Caco-2 (cell line): ENCODE data around the gene SCAP. TPM values are rescaled to one million over a fixed set of nuclear protein-coding genes. Genes with fewer than 3 reads are reported as not detected.
A peak's percentile ranks its signal among the peaks of the same experiment; 100 is the strongest.

Experiments
- BruUV-seq: library from RNA; stranded (reverse); fragments of 400-500 nt; replicated peaks from 2 replicates; lab custom pipeline; 2021; lab: Mats Ljungman, UMichigan
- CTCF ChIA-PET: fragments of 300-600 bp; sonication (Branson Sonifier 250); formaldehyde crosslinking; loops from one replicate; lab custom pipeline; 2022; ENCODE audit warnings: antibody characterized with exemption; lab: Charles Lee
- POLR2A ChIA-PET: fragments of 300-600 bp; sonication (Branson Sonifier 250); formaldehyde crosslinking; loops from one replicate; lab custom pipeline; 2022; ENCODE audit warnings: antibody characterized with exemption; lab: Charles Lee
- DNase-seq, 2 experiments: peaks; one replicate each; pipeline versions ENCODE4 v3.0.0 to v3.0.0-alpha.2; 2020 to 2022
- H3K27me3 ChIP-seq: replicated peaks from 2 replicates; pipeline ENCODE4 v1.6.0; 2011; ENCODE audit warnings: low read length; ENCODE audit not compliant: control insufficient read depth, insufficient read depth
- H3K36me3 ChIP-seq: 2 replicates; pipeline ENCODE4 v1.5.1; 2011; ENCODE audit warnings: low read length; ENCODE audit not compliant: control insufficient read depth, insufficient read depth
- H3K4me1 ChIP-seq: fragments of 250-450 bp; sonication (Bioruptor Pico); 2 replicates; pipeline ENCODE4 v1.5.1; 2020; ENCODE audit warnings: mild to moderate bottlenecking
- H3K4me3 ChIP-seq: 2 replicates; pipeline ENCODE4 v1.5.1; 2011; ENCODE audit warnings: low read depth, mild to moderate bottlenecking, control low read depth, low read length
- H3K9me3 ChIP-seq: fragments of 250-450 bp; sonication (Bioruptor Pico); 2 replicates; pipeline ENCODE4 v1.5.1; 2020; ENCODE audit warnings: mild to moderate bottlenecking, moderate library complexity
- H3K27ac Mint-ChIP-seq: one replicate; pipeline ENCODE4 v1.8.0; 2022; ENCODE audit warnings: mixed read lengths; ENCODE audit not compliant: unreplicated experiment
- H3K27me3 Mint-ChIP-seq: one replicate; pipeline ENCODE4 v1.8.0; 2022; ENCODE audit warnings: mixed read lengths; ENCODE audit not compliant: insufficient read depth, unreplicated experiment
- H3K36me3 Mint-ChIP-seq: one replicate; pipeline ENCODE4 v1.8.0; 2022; ENCODE audit warnings: mild to moderate bottlenecking, mixed read lengths; ENCODE audit not compliant: insufficient read depth, unreplicated experiment
- H3K4me1 Mint-ChIP-seq: one replicate; pipeline ENCODE4 v1.8.0; 2022; ENCODE audit warnings: low read depth, mixed read lengths; ENCODE audit not compliant: unreplicated experiment
- H3K4me3 Mint-ChIP-seq: one replicate; pipeline ENCODE4 v1.8.0; 2022; ENCODE audit warnings: mild to moderate bottlenecking, moderate library complexity, mixed read lengths; ENCODE audit not compliant: unreplicated experiment
- H3K9me3 Mint-ChIP-seq: one replicate; pipeline ENCODE4 v1.8.0; 2022; ENCODE audit warnings: mixed read lengths; ENCODE audit not compliant: unreplicated experiment
- intact Hi-C: fragments of 100-400 bp; cut with micrococcal nuclease; formaldehyde crosslinking; loops from one replicate; pipeline ENCODE4 v1.10.0; 2022; ENCODE audit not compliant: unreplicated experiment
- total RNA-seq: library from RNA; stranded (reverse); gene quantifications from 2 replicates; pipeline ENCODE4 v1.2.3, GENCODE V29; 2022
- TF ChIP-seq, protein P1 (sequence below), 2 experiments: fragments of 200-600 bp in 1 of 2; IDR thresholded peaks; 1 replicate in 1 of 2; 2 replicates in 1 of 2; pipeline versions ENCODE4 v1.5.1 to v1.8.0; 2011 to 2022; ENCODE audit warnings: antibody characterized with exemption in 1 of 2, control low read depth in 1 of 2, inconsistent platforms in 1 of 2, low read depth in 1 of 2, low read length in 1 of 2, mild to moderate bottlenecking in 1 of 2, moderate library complexity in 1 of 2; ENCODE audit not compliant: insufficient read depth in 1 of 2, severe bottlenecking in 1 of 2, unreplicated experiment in 1 of 2

Gene SCAP
- total RNA-seq, 1 experiment from 2014 or later: 115 TPM

DNA sequence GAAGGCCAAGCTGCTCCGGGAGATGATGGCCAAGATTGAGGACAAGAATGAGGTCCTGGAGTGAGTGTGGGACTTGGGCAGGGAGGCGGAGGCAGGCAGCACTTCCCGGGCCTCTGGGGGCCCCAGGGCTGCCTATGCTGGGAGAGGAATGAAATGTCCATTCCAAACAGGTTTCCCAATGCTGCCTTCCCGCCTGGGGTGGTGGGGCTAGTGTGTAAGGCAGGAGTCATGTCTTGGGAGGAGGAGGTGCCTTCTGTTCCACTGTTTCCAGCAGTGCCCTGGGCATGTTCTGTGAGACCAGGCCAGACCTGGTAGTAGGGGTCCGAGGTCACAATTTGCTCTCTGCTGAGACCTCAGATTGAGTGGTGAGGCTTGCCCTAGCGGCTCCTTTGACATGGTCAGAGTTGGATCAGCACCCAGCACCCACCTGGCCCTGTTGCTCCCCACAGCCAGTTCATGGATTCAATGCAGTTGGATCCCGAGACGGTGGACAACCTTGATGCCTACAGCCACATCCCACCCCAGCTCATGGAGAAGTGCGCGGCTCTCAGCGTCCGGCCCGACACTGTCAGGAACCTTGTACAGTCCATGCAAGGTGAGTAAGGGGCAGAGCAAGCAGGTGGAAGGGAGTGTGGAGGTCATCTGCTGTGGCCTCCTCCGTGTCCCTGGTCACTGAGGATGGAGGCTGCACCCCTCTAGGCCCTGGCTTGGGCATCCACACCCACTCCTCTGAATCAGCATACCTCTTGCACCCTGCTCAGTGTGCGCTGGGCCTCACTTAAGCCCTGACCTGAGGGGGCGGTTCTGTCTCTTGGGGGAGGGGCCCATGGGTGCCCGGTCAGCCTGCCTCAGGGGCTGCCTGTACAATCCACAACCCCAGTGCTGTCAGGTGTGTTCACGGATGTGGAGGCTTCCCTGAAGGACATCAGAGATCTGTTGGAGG lies 67.6 kb downstream of the SCAP start:
- H3K27ac Mint-ChIP-seq: no peak overlapping the region
- H3K27me3 ChIP-seq: no peaks in the 10 kb centered on the region
- no peak for DNase-seq
- POLR2A ChIA-PET: no interaction called here
- intact Hi-C loops: no loop called here
- H3K27me3 Mint-ChIP-seq: no peaks in the 10 kb centered on the region
- H3K4me3 Mint-ChIP-seq: no peak overlapping the region
- H3K4me1 ChIP-seq: peaks cover 6% of the 10 kb centered on the region; the same call in 1 of the 2 replicates
- no peaks in the 10 kb centered on the region for H3K9me3 Mint-ChIP-seq
- H3K4me1 Mint-ChIP-seq: no peaks in the 10 kb centered on the region
- no peak overlapping the region for H3K4me3 ChIP-seq
- BruUV-seq: no TSS peak
- peaks cover 2% of the 10 kb centered on the region for H3K36me3 ChIP-seq
- CTCF ChIA-PET: interaction anchor here (0.7 kb wide), 1 partner anchor 65 kb away, joined by 3 read pairs; no protein-coding TSS in a partner anchor
- TF ChIP-seq, protein P1, sequence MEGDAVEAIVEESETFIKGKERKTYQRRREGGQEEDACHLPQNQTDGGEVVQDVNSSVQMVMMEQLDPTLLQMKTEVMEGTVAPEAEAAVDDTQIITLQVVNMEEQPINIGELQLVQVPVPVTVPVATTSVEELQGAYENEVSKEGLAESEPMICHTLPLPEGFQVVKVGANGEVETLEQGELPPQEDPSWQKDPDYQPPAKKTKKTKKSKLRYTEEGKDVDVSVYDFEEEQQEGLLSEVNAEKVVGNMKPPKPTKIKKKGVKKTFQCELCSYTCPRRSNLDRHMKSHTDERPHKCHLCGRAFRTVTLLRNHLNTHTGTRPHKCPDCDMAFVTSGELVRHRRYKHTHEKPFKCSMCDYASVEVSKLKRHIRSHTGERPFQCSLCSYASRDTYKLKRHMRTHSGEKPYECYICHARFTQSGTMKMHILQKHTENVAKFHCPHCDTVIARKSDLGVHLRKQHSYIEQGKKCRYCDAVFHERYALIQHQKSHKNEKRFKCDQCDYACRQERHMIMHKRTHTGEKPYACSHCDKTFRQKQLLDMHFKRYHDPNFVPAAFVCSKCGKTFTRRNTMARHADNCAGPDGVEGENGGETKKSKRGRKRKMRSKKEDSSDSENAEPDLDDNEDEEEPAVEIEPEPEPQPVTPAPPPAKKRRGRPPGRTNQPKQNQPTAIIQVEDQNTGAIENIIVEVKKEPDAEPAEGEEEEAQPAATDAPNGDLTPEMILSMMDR (IDR thresholded peaks at IDR 0.05; ENCODE audit: insufficient read depth in 1 of 2, low read depth in 1 of 2, low read length in 1 of 2, severe bottlenecking in 1 of 2, unreplicated experiment in 1 of 2): no peak
- H3K36me3 Mint-ChIP-seq: peaks cover 58% of the 10 kb centered on the region
- no peaks in the 10 kb centered on the region for H3K9me3 ChIP-seq

DNA sequence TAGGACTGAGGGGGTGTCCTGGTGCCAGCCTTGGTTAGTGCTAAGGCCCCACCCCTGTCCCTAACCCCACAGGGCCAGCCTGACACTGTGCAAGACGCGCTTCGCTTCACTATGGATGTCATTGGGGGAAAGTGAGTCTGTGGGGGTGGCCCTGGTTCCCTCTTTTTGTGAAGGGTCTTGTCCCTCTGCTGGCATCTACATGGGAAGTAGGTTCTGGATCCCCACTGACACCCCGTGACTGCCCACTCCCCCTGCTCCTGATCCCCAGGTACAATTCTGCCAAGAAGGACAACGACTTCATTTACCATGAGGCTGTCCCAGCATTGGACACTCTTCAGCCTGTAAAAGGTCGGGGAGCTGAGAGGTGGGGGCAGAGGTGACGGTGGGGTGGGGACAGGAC lies 68.5 kb downstream of the SCAP start:
- Mint-ChIP-seq H3K4me3 (no peak overlapping the region), H3K36me3 (peaks cover 56% of the 10 kb centered on the region), H3K27ac (no peak overlapping the region), H3K27me3 (no peaks in the 10 kb centered on the region), H3K4me1 (no peaks in the 10 kb centered on the region), H3K9me3 (no peaks in the 10 kb centered on the region)
- intact Hi-C loops: no loop called here
- no peaks in the 10 kb centered on the region for H3K9me3 ChIP-seq
- no TSS peak for BruUV-seq
- DNase-seq: no peak
- CTCF ChIA-PET: interaction anchor here (0.7 to 1.3 kb wide), 2 partner anchors 13 to 66 kb away, joined by 3 to 5 read pairs; no protein-coding TSS in a partner anchor
- H3K4me3 ChIP-seq: no peak overlapping the region
- peaks cover 6% of the 10 kb centered on the region; the same call in 1 of the 2 replicates for H3K4me1 ChIP-seq
- H3K27me3 ChIP-seq: no peaks in the 10 kb centered on the region
- TF ChIP-seq, protein P1 (IDR thresholded peaks at IDR 0.05; ENCODE audit: insufficient read depth in 1 of 2, low read depth in 1 of 2, low read length in 1 of 2, severe bottlenecking in 1 of 2, unreplicated experiment in 1 of 2): no peak
- peaks cover 2% of the 10 kb centered on the region for H3K36me3 ChIP-seq
- POLR2A ChIA-PET: no interaction called here

DNA sequence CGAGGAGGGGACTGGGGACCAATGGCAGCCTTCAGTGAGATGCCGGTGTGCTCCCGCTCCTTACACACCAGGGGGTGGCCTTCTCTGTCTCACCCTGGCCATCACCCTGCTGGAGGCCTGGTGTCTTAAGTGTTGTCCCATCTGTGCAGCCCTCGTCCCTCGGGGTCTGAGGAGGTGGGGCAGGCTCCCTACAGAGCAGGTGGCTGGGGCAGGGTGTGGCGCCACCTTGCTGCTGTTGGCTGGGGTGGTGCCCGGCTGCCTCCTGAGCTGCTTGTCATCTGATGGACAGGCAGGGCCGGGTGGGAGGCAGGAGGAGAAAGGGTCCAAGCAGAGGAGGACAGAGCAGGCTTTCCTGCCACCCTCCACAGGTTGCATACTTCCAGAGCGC lies 69.0 kb downstream of the SCAP start:
- TF ChIP-seq, protein P1 (IDR thresholded peaks at IDR 0.05; ENCODE audit: insufficient read depth in 1 of 2, low read depth in 1 of 2, low read length in 1 of 2, severe bottlenecking in 1 of 2, unreplicated experiment in 1 of 2): peak in 1 of 2 experiments; percentile 8
- peaks cover 2% of the 10 kb centered on the region for H3K36me3 ChIP-seq
- peak overlapping the region; percentile 53 for H3K27ac Mint-ChIP-seq
- POLR2A ChIA-PET: no interaction called here
- no peaks in the 10 kb centered on the region for H3K9me3 Mint-ChIP-seq
- H3K4me3 ChIP-seq: no peak overlapping the region
- no peaks in the 10 kb centered on the region for H3K4me1 Mint-ChIP-seq
- H3K27me3 ChIP-seq: no peaks in the 10 kb centered on the region
- no peak overlapping the region for H3K4me3 Mint-ChIP-seq
- peaks cover 51% of the 10 kb centered on the region for H3K36me3 Mint-ChIP-seq
- CTCF ChIA-PET: interaction anchor here (0.6 to 1.3 kb wide), 2 partner anchors 12 to 68 kb away, joined by 3 to 5 read pairs; no protein-coding TSS in a partner anchor
- BruUV-seq: no TSS peak
- DNase-seq: no peak
- intact Hi-C loops: no loop called here
- no peaks in the 10 kb centered on the region for H3K9me3 ChIP-seq
- H3K27me3 Mint-ChIP-seq: no peaks in the 10 kb centered on the region
- peaks cover 6% of the 10 kb centered on the region; the same call in 1 of the 2 replicates for H3K4me1 ChIP-seq
